Activated B cell treated with CpG ODN at 0.5 μM for 24 hours (primary cell): ENCODE data around the gene HIVEP3. TPM values are rescaled to one million over a fixed set of nuclear protein-coding genes. Genes with fewer than 3 reads are reported as not detected.

Experiments
- ATAC-seq: fragments of 200-7000 bp; cut with Tn5 transposase; one replicate; pipeline ENCODE4 v1.10.0; 2021; ENCODE audit warnings: low read depth, mild to moderate bottlenecking, moderate library complexity
- CTCF ChIA-PET: fragments of 350-600 bp; sonication (Branson Sonifier 250); formaldehyde crosslinking; loops from one replicate; lab custom pipeline; 2021; ENCODE audit warnings: antibody characterized with exemption; lab: Charles Lee
- POLR2A ChIA-PET: fragments of 350-600 bp; sonication (Branson Sonifier 250); formaldehyde crosslinking; loops from one replicate; lab custom pipeline; 2021; ENCODE audit warnings: antibody characterized with exemption; lab: Charles Lee
- DNase-seq: peaks from one replicate; pipeline ENCODE4 v3.0.0; 2022
- H3K27ac Mint-ChIP-seq: one replicate; pipeline ENCODE4 v1.8.0; 2020; ENCODE audit warnings: mixed read lengths
- H3K27me3 Mint-ChIP-seq: one replicate; pipeline ENCODE4 v1.8.0; 2021; ENCODE audit warnings: mixed read lengths
- H3K36me3 Mint-ChIP-seq: one replicate; pipeline ENCODE4 v1.8.0; 2021; ENCODE audit warnings: low read depth, mixed read lengths
- H3K4me1 Mint-ChIP-seq: one replicate; pipeline ENCODE4 v1.8.0; 2021; ENCODE audit warnings: mixed read lengths
- H3K4me3 Mint-ChIP-seq: one replicate; pipeline ENCODE4 v1.8.0; 2020; ENCODE audit warnings: mild to moderate bottlenecking, mixed read lengths
- H3K9me3 Mint-ChIP-seq: one replicate; pipeline ENCODE4 v1.8.0; 2020; ENCODE audit warnings: mixed read lengths
- intact Hi-C: fragments of 100-400 bp; cut with micrococcal nuclease; formaldehyde crosslinking; loops from one replicate; pipeline ENCODE4 v1.15.1; 2024
- total RNA-seq: library from RNA; stranded (reverse); gene quantifications from 2 replicates; pipeline ENCODE4 v1.2.3, GENCODE V29; 2022
- TF ChIP-seq, protein P1 (sequence below): fragments of 200-600 bp; IDR thresholded peaks from one replicate; pipeline ENCODE4 v1.8.0; 2022; ENCODE audit warnings: antibody characterized with exemption, mild to moderate bottlenecking

HIVEP3 gene
- total RNA-seq, 1 donor from 2014 or later: 14.4 TPM

DNA sequence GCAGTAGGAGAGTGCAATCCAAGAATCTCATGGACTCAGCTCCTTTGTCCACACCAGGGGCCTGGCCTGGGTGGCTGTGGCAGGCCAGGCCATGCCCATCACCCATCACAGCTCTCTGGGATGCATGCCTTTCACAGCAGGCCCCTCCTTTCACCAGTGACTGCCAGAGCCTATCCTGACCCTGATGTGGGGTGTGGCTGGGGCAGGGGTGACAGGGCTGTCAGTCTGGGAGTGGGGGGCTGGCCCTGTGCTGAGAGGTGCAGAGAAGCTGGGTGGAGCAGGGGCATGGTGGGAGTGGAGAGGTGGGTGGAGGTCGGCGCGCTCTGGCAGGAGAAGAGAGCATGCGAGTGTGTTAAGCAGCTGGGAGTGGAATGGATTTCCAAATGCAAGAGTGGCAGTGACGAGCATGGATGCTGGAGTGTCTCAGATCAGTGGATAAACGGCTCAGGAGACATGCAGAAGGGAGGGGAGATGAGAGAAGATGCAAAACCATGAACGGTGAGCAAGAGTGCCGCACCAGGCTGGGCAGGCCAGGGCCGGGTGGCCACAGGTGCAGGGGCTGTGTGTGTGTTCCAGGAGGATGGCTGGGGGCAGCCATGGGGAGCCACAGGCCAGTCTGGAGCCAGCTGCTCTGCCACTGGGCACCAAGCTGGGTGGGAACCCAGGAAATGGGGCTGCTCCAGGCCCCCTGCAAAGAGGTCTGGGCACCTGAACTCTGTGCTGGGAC is 394.6 kb downstream of the HIVEP3 start:
- TF ChIP-seq, protein P1, sequence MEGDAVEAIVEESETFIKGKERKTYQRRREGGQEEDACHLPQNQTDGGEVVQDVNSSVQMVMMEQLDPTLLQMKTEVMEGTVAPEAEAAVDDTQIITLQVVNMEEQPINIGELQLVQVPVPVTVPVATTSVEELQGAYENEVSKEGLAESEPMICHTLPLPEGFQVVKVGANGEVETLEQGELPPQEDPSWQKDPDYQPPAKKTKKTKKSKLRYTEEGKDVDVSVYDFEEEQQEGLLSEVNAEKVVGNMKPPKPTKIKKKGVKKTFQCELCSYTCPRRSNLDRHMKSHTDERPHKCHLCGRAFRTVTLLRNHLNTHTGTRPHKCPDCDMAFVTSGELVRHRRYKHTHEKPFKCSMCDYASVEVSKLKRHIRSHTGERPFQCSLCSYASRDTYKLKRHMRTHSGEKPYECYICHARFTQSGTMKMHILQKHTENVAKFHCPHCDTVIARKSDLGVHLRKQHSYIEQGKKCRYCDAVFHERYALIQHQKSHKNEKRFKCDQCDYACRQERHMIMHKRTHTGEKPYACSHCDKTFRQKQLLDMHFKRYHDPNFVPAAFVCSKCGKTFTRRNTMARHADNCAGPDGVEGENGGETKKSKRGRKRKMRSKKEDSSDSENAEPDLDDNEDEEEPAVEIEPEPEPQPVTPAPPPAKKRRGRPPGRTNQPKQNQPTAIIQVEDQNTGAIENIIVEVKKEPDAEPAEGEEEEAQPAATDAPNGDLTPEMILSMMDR: no peak
- Mint-ChIP-seq H3K9me3 (no peaks in the 10 kb centered on the region), H3K4me1 (peaks cover 8% of the 10 kb centered on the region), H3K27ac (no peak overlapping the region), H3K36me3 (peaks cover 25% of the 10 kb centered on the region), H3K4me3 (no peak overlapping the region), H3K27me3 (no peaks in the 10 kb centered on the region)
- intact Hi-C loops: no loop called here
- CTCF ChIA-PET: interaction anchor here (1.9 kb wide), 1 partner anchor 9 kb away, joined by 4 read pairs; no protein-coding TSS in a partner anchor
- POLR2A ChIA-PET: no interaction called here
- ATAC-seq (no peak), DNase-seq (no peak)

DNA sequence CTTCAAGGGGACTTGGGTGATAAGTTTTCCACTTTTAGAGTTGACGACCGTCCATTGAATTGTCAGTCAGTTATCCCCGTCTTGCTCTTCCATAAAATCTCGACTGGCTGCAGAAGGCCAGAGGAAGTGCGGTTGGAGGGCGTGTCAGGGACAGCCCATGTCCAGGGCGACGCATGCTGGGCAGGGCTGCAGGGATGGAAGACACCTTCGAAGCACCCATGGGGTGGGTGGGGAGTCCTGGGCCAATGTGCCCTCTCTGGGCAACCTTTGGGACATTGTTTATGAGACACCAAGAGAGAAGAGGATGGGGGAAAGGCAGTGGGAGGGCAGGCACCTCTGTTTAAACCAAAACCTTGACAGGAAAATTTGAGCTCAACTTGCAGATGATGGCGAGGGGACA is 395.7 kb downstream of the HIVEP3 start:
- Mint-ChIP-seq H3K36me3 (peaks cover 25% of the 10 kb centered on the region), H3K9me3 (no peaks in the 10 kb centered on the region), H3K27me3 (no peaks in the 10 kb centered on the region), H3K4me3 (no peak overlapping the region), H3K4me1 (peaks cover 19% of the 10 kb centered on the region), H3K27ac (no peak overlapping the region)
- POLR2A ChIA-PET: no interaction called here
- ATAC-seq (no peak), DNase-seq (no peak)
- TF ChIP-seq, protein P1: no peak
- CTCF ChIA-PET: interaction anchor here (1.9 kb wide), 1 partner anchor 8 kb away, joined by 4 read pairs; no protein-coding TSS in a partner anchor
- intact Hi-C loops: no loop called here

DNA sequence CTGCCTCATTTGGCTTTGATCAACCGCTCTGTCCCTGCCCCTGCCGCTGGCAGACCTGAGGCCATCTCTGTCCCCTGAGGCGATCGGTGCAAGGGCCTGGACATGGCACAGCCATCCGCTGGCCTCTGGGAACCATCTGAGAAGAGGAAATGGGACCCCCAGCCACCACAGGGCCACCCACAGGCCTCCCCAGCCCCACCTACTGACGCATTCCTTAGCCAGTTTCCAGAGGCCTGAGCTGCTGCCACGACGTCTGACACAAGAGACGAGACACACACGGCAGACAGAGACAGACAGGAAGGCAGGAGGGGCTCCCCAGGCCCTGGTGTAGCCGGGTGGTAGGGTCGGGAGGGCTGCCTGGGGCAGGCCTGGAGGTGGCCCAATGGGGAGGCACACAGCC is 397.0 kb downstream of the HIVEP3 start:
- ATAC-seq: no peak
- Mint-ChIP-seq H3K36me3 (peaks cover 26% of the 10 kb centered on the region), H3K4me3 (no peak overlapping the region), H3K4me1 (peaks cover 32% of the 10 kb centered on the region), H3K9me3 (no peaks in the 10 kb centered on the region), H3K27me3 (no peaks in the 10 kb centered on the region), H3K27ac (no peak overlapping the region)
- TF ChIP-seq, protein P1: no peak
- POLR2A ChIA-PET: no interaction called here
- CTCF ChIA-PET: interaction anchor here (0.8 kb wide), 1 partner anchor 652 kb away, joined by 3 read pairs; no protein-coding TSS in a partner anchor
- no peak for DNase-seq
- intact Hi-C loops: no loop called here

DNA sequence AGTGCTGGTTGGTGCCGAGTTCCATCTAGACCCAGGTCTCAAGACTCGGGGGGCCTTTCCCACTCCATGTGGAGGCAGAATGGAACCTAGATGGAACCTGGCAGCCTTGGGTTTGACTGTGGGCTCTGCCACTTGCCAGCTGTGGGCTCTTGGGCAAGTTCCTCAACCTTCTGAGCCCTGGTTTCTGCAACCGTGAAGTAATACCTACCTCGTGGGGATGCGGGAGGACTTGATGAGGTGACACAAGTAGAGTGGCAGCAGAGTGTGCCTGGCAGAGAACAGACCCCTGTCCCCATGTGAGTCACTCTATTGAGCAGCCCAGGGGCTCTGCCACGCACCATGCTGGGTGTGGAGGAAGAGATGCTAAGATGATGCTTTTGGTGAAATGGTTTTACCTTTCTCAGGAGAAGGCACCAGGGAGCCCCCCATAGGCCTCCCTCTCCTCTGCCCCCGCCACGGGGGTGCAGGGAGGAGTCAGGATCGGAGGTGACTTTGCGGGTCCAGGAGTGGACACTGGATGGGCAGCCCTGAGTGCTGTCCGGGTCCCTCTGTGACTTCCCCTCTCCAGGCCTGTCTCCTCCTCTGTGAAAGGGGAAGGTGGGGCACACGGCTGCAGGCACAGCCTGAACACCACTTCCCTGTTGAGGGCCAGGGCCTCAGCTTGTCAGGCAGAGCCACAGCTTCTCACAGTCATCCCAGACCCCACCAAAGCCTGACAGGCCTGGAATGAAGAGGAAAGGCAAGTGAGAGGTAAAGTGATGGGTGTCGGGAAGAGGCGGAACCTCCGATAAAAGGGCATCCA is 397.6 kb downstream of the HIVEP3 start:
- Mint-ChIP-seq H3K27me3 (no peaks in the 10 kb centered on the region), H3K27ac (no peak overlapping the region), H3K9me3 (no peaks in the 10 kb centered on the region), H3K36me3 (peaks cover 26% of the 10 kb centered on the region), H3K4me1 (peaks cover 37% of the 10 kb centered on the region), H3K4me3 (no peak overlapping the region)
- ChIA-PET CTCF (interaction anchor here (1.0 kb wide), 1 partner anchor 653 kb away, joined by 3 read pairs; no protein-coding TSS in a partner anchor), POLR2A (no interaction called here)
- ATAC-seq: no peak
- DNase-seq: no peak
- intact Hi-C loops: no loop called here
- TF ChIP-seq, protein P1: no peak

DNA sequence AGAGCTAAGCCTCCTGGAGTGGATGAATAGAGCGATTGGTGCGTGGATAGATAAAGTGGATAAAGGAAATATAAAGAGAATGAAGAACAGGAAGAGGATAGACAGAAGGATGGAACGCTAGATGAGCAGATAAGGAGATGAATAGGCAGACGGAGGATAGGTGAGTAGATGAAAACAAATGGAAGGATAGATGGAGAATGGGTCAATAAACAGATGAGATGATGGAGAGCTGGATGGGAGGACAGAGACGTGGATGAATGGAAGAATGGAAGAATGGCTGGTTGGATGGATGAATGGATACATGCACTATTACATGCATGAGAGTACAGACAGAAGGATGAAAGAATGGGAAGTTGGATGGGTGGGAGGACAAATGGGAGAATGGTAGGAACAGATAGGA is 399.1 kb downstream of the HIVEP3 start:
- TF ChIP-seq, protein P1: no peak
- Mint-ChIP-seq H3K27me3 (no peaks in the 10 kb centered on the region), H3K27ac (no peak overlapping the region), H3K9me3 (no peaks in the 10 kb centered on the region), H3K4me1 (peaks cover 38% of the 10 kb centered on the region), H3K36me3 (peaks cover 21% of the 10 kb centered on the region), H3K4me3 (no peak overlapping the region)
- ChIA-PET POLR2A (no interaction called here), CTCF (interaction anchor here (6.7 kb wide), 1 partner anchor 654 kb away, joined by 54 read pairs; no protein-coding TSS in a partner anchor)
- intact Hi-C loops: loop anchor here (5.0 kb wide), 2 partner anchors 293 to 373 kb away; no protein-coding TSS in a partner anchor
- ATAC-seq: no peak
- no peak for DNase-seq
